HG03460 (cell line): ENCODE data around the gene SYT13.

ENCODE experiments used
- ATAC-seq: cut with Tn5 transposase; IDR thresholded peaks from one replicate; pipeline ENCODE4 v1.9.1; 2021; ENCODE audit not compliant: unreplicated experiment

SYT13 gene

GRCh38 chr11:45225277-45225676, 60.9 kb downstream of the SYT13 start:
- ATAC-seq, result no peak

- ATAC-seq, result no peak
Measured at GRCh38 chr11:45224766-45225165, 61.4 kb downstream of the SYT13 start.

DNA sequence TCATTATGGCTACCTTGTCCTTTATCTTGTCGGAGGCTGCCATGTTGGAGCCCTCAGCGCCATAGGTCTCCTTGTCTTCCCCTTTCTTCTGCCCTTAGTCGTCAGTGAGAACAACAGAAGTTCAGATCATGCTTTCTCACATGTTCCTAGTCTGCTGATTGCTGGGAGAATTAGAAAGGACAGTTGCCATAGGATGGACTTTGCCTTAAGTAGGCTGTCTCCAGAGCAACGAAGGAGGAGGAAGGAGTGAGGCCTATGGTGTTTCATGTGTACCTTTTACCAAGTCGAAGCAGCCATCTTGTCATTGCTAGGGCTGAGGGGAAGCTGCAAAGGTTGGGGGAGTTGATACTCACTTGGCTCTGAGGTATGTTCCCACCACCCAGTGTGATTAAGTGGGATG, 62.6 kb downstream of the SYT13 start:
- no peak for ATAC-seq

DNA sequence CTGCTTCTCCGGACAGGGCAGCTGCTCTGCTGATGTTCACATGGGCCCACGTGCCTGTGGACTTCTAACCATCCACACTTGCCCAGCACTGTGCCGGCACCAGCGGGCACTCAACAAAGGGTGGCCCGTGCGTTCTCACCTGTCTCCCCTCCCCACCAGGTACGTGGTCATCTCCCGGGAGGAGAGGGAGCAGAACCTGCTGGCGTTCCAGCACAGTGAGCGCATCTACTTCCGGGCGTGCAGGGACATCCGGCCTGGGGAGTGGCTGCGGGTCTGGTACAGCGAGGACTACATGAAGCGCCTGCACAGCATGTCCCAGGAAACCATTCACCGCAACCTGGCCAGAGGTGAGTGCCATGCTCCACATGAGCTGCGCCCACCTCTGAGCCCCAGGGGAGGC, 66.7 kb downstream of the SYT13 start:
- no peak for ATAC-seq

GRCh38 chr11:45218705-45219104, 67.4 kb downstream of the SYT13 start:
- no peak for ATAC-seq

DNA sequence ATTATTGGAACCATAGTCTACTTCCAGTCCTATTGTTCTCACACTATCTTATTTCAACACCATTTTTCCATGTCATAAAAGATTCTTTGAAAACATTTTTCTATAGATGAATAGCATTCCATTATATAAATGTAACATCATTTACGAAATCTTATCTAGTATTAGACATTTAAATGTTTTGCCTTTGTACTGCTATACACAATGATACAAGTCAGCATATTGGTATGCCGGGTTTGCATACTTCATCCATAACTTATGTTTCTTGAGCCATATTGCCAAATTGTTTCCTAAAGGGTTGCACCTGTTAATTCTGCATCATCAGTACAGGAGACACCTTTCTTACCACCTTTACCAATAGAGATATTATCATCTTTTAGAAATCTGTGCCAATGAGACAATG, 68.2 kb downstream of the SYT13 start:
- no peak for ATAC-seq

GRCh38 chr11:45216901-45217300, 69.2 kb downstream of the SYT13 start:
- ATAC-seq, result no peak

DNA sequence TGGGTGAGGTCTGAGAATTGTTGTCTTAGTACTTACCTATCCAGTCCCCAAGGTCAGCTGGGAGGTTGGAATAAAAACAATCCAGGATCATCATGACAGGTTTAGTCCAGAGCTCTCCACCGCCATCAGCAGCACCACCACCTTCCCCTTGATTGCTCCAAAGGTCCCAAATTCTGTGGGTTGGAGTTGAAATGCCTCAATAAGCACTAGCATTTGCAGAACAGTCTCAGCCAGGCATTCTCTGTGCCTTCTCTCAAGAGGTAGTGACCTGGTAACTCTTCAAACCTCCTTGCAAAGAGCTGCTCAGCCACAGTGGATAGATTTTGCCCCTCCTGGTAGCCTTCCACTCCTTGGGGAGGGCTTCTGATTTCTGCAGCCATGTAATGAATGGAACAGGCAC, 70.1 kb downstream of the SYT13 start:
- no peak for ATAC-seq

DNA sequence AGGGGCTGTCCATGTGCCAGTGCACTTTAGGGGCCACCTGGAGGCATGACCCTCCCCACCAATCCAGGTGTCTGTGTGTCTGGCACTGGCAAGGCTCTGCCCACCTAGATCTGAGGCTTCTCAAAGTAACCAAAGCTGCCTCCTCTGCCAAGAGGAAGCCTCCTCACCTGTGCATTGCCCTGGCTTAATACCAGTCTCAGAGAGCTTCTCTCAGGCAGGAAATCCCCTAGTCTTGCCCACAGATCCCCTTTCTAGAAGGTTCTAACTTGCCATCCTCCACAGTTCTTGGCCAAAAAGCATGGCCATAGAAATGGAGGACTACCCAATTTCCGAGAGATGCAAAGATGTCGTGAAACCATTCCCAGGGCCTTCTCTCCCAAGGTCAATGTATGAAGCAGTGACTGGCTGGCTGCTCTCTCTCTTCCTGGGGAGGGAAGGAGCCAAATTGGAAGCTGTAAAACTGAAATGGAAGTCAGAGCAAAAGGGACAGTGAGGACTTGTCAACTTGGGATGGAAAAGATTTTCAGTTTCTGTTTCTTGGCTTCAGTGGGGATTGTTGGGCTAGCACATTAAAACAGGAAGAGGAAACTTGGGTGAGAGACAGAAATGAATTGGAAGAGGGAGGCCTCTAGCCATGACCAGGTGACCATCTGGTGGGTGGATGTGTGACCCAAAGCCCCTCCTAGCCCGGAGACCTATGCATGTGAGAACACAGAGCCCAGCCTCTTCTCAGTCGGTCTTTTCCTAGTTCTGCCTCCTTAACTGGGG, 70.9 kb downstream of the SYT13 start:
- no peak for ATAC-seq

GRCh38 chr11:45213717-45214116, 72.4 kb downstream of the SYT13 start:
- no peak for ATAC-seq

DNA sequence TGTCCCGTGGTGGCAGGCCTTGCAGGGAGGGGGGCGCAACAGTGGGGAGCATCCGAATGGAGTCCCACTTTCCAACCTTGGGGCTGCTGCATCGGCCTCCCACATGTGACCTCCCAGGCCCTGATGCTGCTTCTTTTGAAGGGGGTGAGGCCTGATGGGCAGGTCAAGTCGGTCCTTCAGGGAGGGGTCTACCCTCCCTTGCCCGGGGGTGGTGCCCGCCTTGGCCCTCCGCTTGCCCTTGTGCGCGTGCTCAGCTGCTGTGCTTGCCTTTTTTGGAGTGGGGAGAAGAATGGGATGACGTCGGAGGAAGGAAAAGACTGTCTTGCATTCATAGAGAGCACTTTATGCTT, 72.8 kb downstream of the SYT13 start:
- ATAC-seq, result no peak

- no peak for ATAC-seq
Measured at GRCh38 chr11:45212566-45213315, 73.4 kb downstream of the SYT13 start.

DNA sequence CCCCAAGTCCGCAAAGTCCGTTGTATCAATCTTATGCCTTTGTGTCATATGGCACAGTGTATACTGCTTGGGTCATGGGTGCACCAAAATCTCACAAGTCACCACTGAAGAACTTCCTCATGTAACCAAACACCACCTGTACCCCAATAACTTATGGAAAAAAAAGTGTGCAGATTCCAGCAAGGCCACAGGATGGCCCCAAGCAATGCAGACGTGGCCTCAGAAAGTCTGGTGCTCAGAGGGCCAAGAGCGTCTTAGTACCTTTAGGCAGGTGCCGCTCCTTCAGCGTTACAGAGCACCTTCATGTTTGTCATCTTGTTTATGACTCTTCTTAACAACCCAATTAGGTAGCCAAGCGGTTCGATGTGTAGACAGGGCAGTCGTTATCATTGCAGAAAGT, 74.4 kb downstream of the SYT13 start:
- ATAC-seq, result no peak

DNA sequence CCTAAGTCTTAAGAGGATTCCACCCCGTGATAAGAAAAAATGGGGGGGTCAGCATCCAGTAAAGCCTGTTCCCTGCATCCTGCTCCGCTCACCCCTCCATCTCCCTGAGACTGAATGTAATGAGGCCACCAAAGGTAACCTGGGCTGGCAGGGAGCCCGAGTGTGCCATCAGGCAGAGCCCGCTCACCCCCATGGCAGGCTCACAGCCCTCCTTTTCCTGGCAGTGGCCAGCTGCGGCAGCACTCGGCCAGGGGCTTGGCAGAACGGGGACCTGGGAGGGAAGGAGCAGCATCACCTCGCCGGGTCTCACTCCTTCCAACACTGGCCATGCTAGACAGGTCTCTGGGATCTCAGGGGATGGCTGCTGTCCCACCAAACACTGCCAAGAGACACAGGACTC, 75.3 kb downstream of the SYT13 start:
- ATAC-seq, result no peak

DNA sequence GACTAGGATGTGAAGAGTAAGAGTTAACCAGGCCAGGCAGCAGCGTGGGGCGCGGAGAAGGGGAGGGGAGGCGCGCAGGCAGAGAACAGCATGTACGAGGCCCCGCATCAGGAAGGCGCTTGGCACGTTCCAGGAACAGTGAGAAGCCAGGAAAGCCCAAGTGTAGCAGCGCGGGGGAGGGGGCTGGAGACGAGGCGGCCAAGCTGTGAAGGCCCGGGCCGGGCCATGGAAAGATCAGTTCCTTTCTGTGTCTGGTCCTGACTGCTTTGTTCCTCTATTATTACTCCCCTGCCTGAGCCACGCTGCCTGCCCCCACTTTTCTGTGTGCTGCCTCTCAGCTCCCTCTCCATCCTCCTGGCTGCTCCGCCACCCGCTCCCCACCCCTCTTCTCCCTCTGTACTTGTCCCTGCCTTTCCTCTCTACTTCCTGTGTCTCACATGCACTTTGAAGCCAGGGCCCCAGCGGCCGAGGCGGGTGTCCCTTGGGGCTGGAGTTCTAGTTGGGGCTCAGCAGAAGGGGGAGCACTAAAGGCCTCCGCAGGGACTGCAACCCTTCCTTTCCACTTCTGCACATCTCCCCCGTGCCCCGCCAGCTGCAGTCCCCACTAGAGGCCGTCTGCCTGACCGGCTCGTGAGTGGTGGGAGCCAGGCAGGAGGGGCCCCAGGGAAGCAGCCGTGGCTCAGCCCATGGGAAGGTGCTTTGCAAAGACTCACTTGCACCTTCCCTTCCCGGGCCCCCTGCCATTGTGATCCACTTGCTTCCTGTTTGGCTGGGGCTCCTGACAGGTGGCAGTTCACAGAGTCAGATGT, 76.0 kb downstream of the SYT13 start:
- ATAC-seq, result no peak

- no peak for ATAC-seq
Measured at GRCh38 chr11:45209000-45209879, 76.9 kb downstream of the SYT13 start.

DNA sequence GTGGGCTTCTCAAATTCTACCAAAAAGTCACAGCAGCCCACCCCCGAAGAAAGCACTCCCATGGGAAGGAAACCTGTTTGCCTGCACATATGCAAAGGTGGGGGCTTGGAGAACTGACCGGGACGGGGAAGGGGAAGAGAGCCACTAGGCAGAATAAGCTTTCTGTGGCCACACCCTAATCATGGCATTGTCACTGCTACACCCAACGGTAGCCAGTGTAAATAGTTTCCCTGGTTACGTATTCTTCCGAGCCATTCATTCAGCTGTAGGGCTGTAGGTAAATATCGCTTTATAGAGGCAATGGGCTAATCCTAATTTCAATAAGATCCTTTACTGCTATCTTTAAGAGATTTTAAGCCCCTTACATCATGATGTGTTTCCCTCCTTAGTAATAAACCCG, 78.0 kb downstream of the SYT13 start:
- ATAC-seq, result no peak

DNA sequence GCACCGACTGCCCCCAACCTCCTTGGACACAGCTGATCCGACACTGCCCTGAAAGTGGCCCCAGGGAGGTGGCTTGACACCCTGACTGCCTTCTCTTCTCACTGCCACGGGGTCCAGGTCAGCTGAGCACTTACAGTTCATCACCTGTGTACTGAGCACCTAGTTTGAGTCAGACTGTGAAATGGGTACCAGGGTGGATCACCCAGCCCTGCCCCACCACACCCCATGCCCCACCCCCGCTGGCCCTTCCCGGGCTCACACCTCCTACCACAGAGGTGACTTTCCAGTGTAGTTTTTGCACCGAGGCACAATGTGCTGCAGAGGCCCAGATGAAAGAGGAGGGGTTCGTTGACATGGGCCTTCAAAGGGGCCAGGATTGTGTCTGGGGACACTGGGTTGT, 80.2 kb downstream of the SYT13 start:
- no peak for ATAC-seq

DNA sequence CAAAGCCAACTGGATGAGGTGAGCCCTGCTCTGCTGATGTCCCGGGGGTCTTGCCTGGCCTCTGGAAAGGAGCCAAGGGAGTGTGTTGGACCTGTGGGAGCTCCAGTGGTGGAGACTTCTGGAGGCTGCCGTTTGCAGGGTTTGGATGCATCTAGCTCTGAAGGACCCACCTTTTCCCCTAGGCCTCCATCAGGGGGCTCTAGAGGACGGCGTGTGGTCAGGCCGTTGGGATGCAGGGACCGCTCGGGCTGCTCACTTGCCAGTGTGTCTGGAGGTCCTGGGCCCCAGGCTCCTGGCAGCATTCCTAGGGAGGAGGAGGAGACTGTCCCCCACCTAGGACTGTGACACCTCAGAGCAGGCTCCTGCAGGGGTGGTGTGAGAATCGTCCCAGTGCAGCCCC, 81.4 kb downstream of the SYT13 start:
- ATAC-seq, result no peak

DNA sequence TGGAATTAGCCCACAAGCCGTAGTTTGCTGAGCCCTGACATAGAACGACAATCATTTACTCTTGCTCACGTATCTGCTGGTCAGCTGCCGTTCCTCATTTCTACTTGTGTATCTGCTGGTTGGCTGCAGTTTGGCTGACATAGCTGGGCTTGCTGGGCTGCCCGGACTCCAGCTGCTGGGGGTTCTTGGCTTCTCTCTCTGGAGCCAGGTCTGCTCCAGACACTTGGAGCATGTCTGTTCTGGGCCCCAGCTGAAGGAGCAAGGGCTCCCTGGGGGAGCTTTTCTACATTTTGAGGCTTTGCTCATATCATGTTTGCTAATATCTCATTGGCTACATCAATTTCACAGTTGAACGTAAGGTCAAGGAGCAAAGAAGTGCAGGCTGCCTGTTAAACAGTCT, 92.4 kb downstream of the SYT13 start:
- no peak for ATAC-seq
